Fibroblast of the aortic adventitia (primary cell): ENCODE data around the gene MYH8. TPM values are rescaled to one million over a fixed set of nuclear protein-coding genes. Genes with fewer than 3 reads are reported as not detected.

Experiments
- DNase-seq: peaks from one replicate; pipeline ENCODE4 v3.0.0-alpha.2; 2010; ENCODE audit warnings: low read depth
- H3K4me3 ChIP-seq: 2 replicates; pipeline ENCODE4 v1.5.1; 2011; ENCODE audit warnings: low read depth, mild to moderate bottlenecking, control low read depth, low read length, moderate library complexity
- CTCF ChIP-seq: IDR thresholded peaks from 2 replicates; pipeline ENCODE4 v1.5.1; 2011; ENCODE audit warnings: mild to moderate bottlenecking, low read length, control low read depth, inconsistent platforms; ENCODE audit not compliant: insufficient read depth
- total RNA-seq: library from RNA; depleted of rRNA; stranded (reverse); fragments of >200 nt; gene quantifications from 2 replicates; pipeline ENCODE4 v1.2.3, GENCODE V29; 2012; ENCODE audit warnings: low replicate concordance

Gene MYH8
- total RNA-seq, 1 donor = not detected

- H3K4me3 ChIP-seq = no peak overlapping the region
- TF ChIP-seq CTCF = no peak
- DNase-seq = no peak
These were observed 27.4 kb downstream of the MYH8 start for GRCh38 chr17:10394201-10394887.

DNA sequence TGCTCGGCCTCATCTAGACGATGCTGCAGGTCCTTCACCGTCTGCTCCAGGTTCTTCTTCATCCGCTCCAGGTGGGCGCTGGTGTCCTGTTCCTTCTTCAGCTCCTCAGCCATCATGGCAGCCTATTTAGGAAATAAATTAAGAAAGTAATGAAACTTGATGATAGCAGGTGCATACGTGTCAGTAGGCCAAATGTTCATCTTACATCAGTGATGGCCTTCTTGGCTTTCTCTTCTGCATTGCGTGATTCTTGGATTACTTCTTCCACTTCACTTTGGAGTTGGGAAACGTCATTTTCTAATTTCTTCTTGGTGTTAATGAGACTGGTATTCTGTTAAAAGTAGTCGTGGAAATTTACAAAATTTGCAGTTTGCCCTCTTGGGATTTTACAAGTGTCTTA is 28.9 kb downstream of the MYH8 start:
- H3K4me3 ChIP-seq = no peak overlapping the region
- no peak for DNase-seq
- no peak for TF ChIP-seq CTCF

DNA sequence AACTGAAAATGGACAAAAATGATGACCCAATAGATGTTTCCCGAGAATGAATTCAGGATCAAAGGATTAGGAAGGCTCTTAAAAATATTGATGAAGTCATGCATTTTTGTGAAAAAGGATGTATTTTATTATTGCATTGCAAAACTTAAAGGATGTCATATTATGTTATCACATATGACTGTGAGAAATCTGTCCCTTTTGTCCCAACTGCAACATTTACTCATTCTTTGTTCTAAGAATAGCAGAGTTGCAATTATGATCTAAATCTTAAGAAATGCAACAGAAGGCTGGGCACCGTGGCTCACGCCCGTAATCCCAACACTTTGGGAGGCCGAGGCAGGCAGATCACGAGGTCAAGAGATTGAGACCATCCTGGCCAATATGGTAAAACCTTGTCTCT is 35.9 kb downstream of the MYH8 start:
- H3K4me3 ChIP-seq = no peak overlapping the region
- no peak for TF ChIP-seq CTCF
- DNase-seq = no peak

GRCh38 chr17:10384175-10384574 is 37.6 kb downstream of the MYH8 start:
- no peak for DNase-seq
- H3K4me3 ChIP-seq = no peak overlapping the region
- TF ChIP-seq CTCF = no peak

- peak; percentile 44 for DNase-seq
- TF ChIP-seq CTCF = no peak
- no peak overlapping the region for H3K4me3 ChIP-seq
These were observed 40.9 kb downstream of the MYH8 start for GRCh38 chr17:10380631-10381408.

DNA sequence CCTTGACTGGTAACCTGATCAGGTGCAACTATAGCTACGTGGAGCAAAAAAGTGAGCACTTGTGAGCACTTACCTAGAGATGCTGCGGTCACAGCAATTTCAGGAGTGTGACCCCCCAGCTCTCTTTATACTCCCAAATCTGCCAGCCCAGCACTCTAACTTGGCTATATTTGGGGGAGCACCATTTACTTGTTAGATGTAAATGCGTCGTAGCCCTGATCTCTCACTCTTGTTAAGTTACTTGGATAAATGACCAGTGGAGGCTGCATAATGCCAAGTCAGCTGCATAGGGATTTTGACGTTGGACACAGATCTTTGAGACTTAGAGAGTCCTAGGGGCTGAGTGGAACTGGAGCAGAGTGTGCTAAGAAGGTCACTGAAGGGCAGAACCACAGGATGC is 48.8 kb downstream of the MYH8 start, which contains the start of gene MYH13:
TSS of gene MYH13 (minus strand) at position 101 of the 400 bp plus-strand sequence. CDS start 8,476 bp downstream, outside the sequence.
- no peak within 1 kb of the TSS for H3K4me3 ChIP-seq
- TF ChIP-seq CTCF = no peak
- DNase-seq = no peak
